K562 (cell line): ENCODE data around the gene NOXRED1. TPM values are rescaled to one million over a fixed set of nuclear protein-coding genes. Genes with fewer than 3 reads are reported as not detected.

Source experiments
- EWSR1 ChIP-seq: fragments of 450-650 bp; IDR thresholded peaks from 2 replicates; pipeline ENCODE4 v1.6.1; 2018; ENCODE audit warnings: borderline replicate concordance, mild to moderate bottlenecking, low read depth, moderate library complexity; ENCODE audit not compliant: partially characterized antibody
- GATAD2B ChIP-seq: fragments of 450-650 bp; IDR thresholded peaks from 2 replicates; pipeline ENCODE4 v1.6.1; 2017; ENCODE audit warnings: mild to moderate bottlenecking, borderline replicate concordance
- HDGF ChIP-seq: fragments of 450-650 bp; IDR thresholded peaks from 2 replicates; pipeline ENCODE4 v1.6.1; 2016
- HEY1 ChIP-seq: fragments of 250-450 bp; sonication (Bioruptor Pico); IDR thresholded peaks from 2 replicates; pipeline ENCODE4 v1.5.0; 2020; ENCODE audit warnings: mild to moderate bottlenecking, moderate library complexity, borderline replicate concordance
- MCM2 ChIP-seq: fragments of 450-650 bp; IDR thresholded peaks from 2 replicates; pipeline ENCODE4 v1.6.1; 2017; ENCODE audit warnings: low read depth, mild to moderate bottlenecking
- MTA3 ChIP-seq: fragments of 450-650 bp; formaldehyde crosslinking; IDR thresholded peaks from 2 replicates; pipeline ENCODE4 v1.6.1; 2017; ENCODE audit warnings: mild to moderate bottlenecking, borderline replicate concordance
- MXI1 ChIP-seq: IDR thresholded peaks from 2 replicates; pipeline ENCODE4 v1.6.1; 2011; ENCODE audit warnings: low read depth, mild to moderate bottlenecking, improper control_type of control experiment, low read length
- NCOA4 ChIP-seq: fragments of 450-650 bp; IDR thresholded peaks from 2 replicates; pipeline ENCODE4 v1.6.1; 2018; ENCODE audit warnings: mild to moderate bottlenecking; ENCODE audit not compliant: partially characterized antibody
- POLR2H ChIP-seq: IDR thresholded peaks from 2 replicates; pipeline ENCODE4 v1.6.1; 2016; ENCODE audit warnings: missing genetic modification characterization, low read depth, mild to moderate bottlenecking, control low read depth, missing compliant biosample characterization, moderate library complexity
- POLR3A ChIP-seq: IDR thresholded peaks from 2 replicates; pipeline ENCODE4 v1.6.1; 2011; ENCODE audit warnings: borderline replicate concordance, mild to moderate bottlenecking, moderate library complexity; ENCODE audit not compliant: insufficient read length, insufficient read depth; ENCODE audit errors: extremely low read depth
- SLC30A9 ChIP-seq: fragments of 250-450 bp; sonication (Bioruptor Pico); IDR thresholded peaks from 2 replicates; pipeline ENCODE4 v1.8.0; 2022; ENCODE audit warnings: mild to moderate bottlenecking, moderate library complexity
- TCF7 ChIP-seq: sonication (generic); IDR thresholded peaks from 2 replicates; pipeline ENCODE4 v1.6.1; 2016; ENCODE audit warnings: antibody characterized with exemption, borderline replicate concordance
- ZBTB1 ChIP-seq: sonication (generic); formaldehyde crosslinking; IDR thresholded peaks from 2 replicates; pipeline ENCODE4 v1.8.1; 2023; ENCODE audit warnings: missing genetic modification reagents, low read depth, mild to moderate bottlenecking, borderline replicate concordance
- ZNF197 ChIP-seq: fragments of 200-800 bp; sonication (Bioruptor generic); IDR thresholded peaks from 2 replicates; pipeline ENCODE4 v1.6.1; 2016; ENCODE audit warnings: low read depth, missing genetic modification characterization, missing compliant biosample characterization
- ZNF696 ChIP-seq: fragments of 250-450 bp; sonication (Bioruptor Pico); conservative IDR thresholded peaks from 2 replicates; pipeline ENCODE4 v1.4.0; 2020; ENCODE audit warnings: mild to moderate bottlenecking, moderate library complexity
- ZSCAN29 ChIP-seq: fragments of 450-650 bp; IDR thresholded peaks from 2 replicates; pipeline ENCODE4 v1.6.1; 2017
- polyA plus RNA-seq, 8 experiments: library from polyadenylated mRNA; depleted of rRNA in 4 of 8; stranded (reverse) in 5 of 8; unstranded in 3 of 8; fragments of >200 nt; fragmentation: Nextera tagmentation in 2 of 8; fragmentation: Illumina TruSeq in 1 of 8; extraction: Ambion mirVana in 2 of 8; extraction: Trizol in 1 of 8; gene quantifications; 2 replicates each; pipeline versions ENCODE4 v1.2.1 to v1.2.3, GENCODE V29; 2011 to 2014; ENCODE audit warnings: inconsistent platforms in 1 of 8, missing spikeins in 1 of 8
- total RNA-seq, 7 experiments: library from RNA; depleted of rRNA in 6 of 7; stranded (reverse); fragments of >200 nt in 6 of 7; fragmentation: Illumina TruSeq in 2 of 7; extraction: Trizol in 2 of 7; gene quantifications; 2 replicates each; pipeline versions ENCODE4 v1.2.1 to v1.2.3, GENCODE V29; 2011 to 2021; ENCODE audit warnings: low replicate concordance in 1 of 7
- TF ChIP-seq, protein P1 (sequence below): sonication (generic); formaldehyde crosslinking; IDR thresholded peaks from 2 replicates; pipeline ENCODE4 v1.8.1; 2023; ENCODE audit warnings: missing genetic modification reagents, mild to moderate bottlenecking, borderline replicate concordance
- TF ChIP-seq, protein P2 (sequence below): IDR thresholded peaks from 3 replicates; pipeline ENCODE4 v1.6.1; 2011; ENCODE audit warnings: borderline replicate concordance, mild to moderate bottlenecking, moderate library complexity; ENCODE audit not compliant: insufficient read length; ENCODE audit errors: extremely low read depth

Gene NOXRED1
- total and polyA plus RNA-seq, 9 of the 15 experiments (the other 6 are each of a cell fraction or from before 2014, with no cell fraction given): 0.15 to 0.85 (median 0.30) TPM

DNA sequence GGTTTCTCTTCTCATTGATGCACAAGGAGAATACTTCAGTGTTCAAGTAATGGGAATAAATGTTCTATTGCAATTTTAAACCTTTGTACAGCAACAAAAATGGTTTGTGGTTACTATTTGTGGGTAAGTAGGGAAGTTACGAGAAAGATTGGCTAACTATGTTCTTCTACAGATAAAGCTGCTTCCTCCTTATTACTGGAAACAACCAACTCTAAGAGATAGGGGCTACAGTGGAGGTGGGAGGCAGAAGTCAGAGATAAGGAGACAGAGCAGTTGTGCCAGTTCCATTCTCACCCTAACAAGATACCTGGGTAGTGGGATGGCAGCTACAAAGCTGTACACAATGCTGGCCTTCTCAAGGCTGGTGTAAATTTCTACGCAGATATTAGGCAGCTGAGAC is 16.2 kb downstream of the NOXRED1 start (continued):
- TF ChIP-seq, protein P1, sequence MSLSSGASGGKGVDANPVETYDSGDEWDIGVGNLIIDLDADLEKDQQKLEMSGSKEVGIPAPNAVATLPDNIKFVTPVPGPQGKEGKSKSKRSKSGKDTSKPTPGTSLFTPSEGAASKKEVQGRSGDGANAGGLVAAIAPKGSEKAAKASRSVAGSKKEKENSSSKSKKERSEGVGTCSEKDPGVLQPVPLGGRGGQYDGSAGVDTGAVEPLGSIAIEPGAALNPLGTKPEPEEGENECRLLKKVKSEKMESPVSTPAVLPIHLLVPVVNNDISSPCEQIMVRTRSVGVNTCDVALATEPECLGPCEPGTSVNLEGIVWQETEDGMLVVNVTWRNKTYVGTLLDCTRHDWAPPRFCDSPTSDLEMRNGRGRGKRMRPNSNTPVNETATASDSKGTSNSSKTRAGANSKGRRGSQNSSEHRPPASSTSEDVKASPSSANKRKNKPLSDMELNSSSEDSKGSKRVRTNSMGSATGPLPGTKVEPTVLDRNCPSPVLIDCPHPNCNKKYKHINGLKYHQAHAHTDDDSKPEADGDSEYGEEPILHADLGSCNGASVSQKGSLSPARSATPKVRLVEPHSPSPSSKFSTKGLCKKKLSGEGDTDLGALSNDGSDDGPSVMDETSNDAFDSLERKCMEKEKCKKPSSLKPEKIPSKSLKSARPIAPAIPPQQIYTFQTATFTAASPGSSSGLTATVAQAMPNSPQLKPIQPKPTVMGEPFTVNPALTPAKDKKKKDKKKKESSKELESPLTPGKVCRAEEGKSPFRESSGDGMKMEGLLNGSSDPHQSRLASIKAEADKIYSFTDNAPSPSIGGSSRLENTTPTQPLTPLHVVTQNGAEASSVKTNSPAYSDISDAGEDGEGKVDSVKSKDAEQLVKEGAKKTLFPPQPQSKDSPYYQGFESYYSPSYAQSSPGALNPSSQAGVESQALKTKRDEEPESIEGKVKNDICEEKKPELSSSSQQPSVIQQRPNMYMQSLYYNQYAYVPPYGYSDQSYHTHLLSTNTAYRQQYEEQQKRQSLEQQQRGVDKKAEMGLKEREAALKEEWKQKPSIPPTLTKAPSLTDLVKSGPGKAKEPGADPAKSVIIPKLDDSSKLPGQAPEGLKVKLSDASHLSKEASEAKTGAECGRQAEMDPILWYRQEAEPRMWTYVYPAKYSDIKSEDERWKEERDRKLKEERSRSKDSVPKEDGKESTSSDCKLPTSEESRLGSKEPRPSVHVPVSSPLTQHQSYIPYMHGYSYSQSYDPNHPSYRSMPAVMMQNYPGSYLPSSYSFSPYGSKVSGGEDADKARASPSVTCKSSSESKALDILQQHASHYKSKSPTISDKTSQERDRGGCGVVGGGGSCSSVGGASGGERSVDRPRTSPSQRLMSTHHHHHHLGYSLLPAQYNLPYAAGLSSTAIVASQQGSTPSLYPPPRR (CRISPR knock-in tag): no peak
- TF ChIP-seq MXI1 (no peak), ZNF197 (no peak), POLR2H (no peak), EWSR1 (no peak), ZBTB1 (no peak), SLC30A9 (CRISPR knock-in tag) (no peak), MTA3 (0 out of 2 replicates have a peak, but pooled peaks have one; percentile 14), GATAD2B (peak; percentile 15; the same call in 1 of the 2 replicates), NCOA4 (no peak), HDGF (no peak), ZSCAN29 (no peak), POLR3A (no peak), ZNF696 (CRISPR knock-in tag) (no peak), HEY1 (no peak), TCF7 (no peak), MCM2 (no peak)
- TF ChIP-seq, protein P2, sequence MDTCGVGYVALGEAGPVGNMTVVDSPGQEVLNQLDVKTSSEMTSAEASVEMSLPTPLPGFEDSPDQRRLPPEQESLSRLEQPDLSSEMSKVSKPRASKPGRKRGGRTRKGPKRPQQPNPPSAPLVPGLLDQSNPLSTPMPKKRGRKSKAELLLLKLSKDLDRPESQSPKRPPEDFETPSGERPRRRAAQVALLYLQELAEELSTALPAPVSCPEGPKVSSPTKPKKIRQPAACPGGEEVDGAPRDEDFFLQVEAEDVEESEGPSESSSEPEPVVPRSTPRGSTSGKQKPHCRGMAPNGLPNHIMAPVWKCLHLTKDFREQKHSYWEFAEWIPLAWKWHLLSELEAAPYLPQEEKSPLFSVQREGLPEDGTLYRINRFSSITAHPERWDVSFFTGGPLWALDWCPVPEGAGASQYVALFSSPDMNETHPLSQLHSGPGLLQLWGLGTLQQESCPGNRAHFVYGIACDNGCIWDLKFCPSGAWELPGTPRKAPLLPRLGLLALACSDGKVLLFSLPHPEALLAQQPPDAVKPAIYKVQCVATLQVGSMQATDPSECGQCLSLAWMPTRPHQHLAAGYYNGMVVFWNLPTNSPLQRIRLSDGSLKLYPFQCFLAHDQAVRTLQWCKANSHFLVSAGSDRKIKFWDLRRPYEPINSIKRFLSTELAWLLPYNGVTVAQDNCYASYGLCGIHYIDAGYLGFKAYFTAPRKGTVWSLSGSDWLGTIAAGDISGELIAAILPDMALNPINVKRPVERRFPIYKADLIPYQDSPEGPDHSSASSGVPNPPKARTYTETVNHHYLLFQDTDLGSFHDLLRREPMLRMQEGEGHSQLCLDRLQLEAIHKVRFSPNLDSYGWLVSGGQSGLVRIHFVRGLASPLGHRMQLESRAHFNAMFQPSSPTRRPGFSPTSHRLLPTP: no peak
